G401.6 (cell line): ENCODE results near the gene LRRD1.
"Not testable (repeated sequence)": the region's sequence is repeated elsewhere in the genome, so short reads cannot be mapped to it uniquely, and the experiment has no call there.

Source experiments
- FAIRE-seq: peaks from 2 replicates; lab custom pipeline; 2012; peaks lifted over from hg19 to GRCh38; lab: Jason Lieb, UNC

LRRD1 gene

DNA sequence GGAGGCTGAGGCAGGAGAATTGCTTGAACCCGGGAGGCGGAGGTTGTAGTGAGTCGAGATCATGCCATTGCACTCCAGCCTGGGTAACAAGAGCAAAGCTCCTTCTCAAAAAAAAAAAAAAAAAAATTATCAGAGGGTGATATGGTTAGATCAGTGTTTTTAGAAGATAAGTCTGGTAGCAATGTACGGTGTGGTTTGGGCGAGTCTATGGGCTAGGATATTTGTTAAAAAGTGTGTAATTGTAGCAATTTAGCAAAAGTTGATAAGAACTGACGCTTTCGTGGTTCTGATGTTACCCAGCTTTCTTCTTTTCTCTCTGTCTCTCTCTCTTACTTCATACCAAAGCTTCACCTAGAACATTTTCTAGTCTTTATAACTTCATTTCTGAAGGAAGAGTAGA, 37.8 kb downstream of the LRRD1 start:
- FAIRE-seq = no peak

DNA sequence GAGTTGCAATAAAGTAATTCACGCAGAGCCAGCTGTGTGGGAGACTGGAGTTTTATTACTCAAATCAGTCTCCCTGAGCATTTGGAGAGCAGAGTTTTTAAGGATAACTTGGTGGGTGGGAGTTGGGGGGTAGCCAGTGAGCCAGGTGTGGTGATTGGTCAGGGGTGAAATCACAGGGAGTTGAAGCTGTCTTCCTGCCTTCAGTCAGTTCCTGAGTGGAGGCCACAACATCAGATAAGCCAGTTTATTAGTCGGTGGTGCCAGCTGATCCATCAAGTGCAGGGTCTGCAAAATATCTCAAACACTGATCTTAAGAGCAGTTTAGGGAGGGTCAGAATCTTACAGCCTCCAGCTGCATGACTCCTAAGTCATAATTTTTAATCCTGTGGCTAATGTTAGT, 41.4 kb downstream of the LRRD1 start:
- FAIRE-seq = no peak

DNA sequence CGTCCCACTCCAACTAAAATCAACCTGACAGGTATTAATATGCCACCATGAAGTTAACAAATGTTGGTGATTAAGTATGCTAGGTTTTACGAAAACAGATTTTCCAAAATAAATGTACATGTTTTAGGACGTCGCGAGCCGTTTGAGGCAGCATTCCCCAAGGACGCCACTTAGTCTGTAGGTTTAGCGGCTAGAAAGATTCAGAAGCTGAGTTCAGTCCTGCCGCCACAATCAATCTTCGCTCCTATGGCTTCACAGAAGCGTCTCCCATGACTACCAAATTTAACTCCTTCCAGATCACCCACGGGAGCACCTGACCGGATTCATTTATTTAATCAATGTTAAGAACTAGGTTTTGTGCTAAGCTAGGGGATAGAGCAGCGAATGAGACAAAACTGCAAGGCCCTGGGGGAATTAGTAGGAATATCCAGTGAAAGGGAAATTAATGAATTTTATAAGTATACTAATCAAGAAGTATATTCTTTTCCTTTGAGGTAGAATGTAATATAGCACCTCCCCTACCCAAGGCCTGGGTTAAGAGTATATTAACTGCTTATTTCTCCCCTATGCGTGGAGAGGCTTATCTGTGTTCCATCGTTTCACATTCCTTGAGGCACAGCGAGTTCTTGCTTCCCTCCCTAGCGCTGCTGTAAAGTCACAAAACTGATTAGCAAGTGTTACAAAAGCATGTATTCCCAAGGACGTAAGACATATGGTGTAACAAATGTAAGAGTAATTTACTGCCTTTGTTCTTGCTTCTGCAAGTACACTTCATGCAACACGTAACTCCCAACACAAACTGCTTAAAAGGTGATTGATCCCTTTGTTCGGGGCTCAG, 43.7 kb downstream of the LRRD1 start:
- no peak for FAIRE-seq

DNA sequence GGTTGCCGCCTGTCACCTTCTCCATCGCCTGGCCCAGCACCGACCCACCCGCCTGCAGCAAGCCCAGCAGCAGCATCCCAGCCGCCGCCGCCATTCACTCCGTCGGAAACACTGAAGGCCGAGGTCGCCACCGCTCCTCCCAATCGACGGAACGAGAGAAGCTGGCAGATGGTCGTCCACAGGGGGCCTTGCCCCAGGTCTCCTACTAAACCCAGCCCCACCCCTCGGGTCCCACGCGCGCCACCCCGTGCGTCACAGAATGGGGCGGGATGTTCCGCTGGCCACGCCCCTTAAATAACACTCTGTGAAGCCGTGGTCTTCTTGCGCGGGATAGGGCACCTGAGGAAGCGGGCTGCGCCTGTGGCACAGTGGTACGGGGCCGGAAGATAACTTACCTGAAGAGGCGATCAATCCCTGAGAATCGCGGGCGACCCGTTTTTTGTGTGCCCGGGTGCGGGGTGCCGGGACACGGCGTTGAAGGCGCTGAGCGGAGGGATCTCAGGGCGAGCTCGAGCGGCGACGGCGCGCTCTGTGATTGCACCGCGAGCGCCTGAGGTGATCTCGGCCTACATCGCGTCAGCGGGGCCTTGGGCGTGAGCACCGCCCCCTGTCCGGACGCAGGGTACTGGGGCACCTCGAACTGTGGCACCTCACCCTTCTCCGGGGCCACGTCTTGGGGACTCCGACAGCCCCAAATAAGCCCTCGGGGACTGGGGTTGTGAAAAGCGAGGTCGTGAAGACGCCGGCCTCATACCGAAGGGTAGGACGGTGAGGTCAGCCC, 44.5 kb downstream of the LRRD1 start, which contains the start of gene CYP51A1:
CYP51A1 (minus strand) TSS at position 207 of the 781 bp plus-strand sequence; CDS start at position 94, 113 bp downstream.
- no peak for FAIRE-seq

DNA sequence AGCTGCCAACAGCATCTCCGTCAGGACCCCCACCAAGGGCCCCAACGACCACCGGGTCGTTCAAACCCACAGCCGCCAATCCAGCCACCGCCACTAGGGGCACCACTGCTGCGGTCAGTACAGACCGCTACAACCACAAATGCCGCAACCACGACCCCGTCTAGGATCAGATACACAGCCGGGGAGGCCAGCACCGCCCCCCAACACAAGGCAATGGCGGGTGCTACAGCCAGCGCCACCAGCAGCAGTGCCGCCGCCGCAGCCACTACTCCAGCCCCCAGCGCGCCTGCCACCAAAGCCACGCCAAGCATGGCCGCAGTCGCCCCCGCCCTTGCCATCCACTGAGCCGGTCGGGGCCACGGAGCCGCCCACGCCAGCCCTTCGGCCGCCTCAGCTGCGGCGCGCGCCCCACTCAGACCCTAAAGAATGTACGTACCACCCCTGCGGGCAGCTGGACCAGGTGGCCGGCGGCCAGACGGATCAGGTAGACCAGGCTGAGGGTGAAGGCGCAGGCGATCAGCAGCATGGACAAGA, 45.1 kb downstream of the LRRD1 start:
- no peak for FAIRE-seq

DNA sequence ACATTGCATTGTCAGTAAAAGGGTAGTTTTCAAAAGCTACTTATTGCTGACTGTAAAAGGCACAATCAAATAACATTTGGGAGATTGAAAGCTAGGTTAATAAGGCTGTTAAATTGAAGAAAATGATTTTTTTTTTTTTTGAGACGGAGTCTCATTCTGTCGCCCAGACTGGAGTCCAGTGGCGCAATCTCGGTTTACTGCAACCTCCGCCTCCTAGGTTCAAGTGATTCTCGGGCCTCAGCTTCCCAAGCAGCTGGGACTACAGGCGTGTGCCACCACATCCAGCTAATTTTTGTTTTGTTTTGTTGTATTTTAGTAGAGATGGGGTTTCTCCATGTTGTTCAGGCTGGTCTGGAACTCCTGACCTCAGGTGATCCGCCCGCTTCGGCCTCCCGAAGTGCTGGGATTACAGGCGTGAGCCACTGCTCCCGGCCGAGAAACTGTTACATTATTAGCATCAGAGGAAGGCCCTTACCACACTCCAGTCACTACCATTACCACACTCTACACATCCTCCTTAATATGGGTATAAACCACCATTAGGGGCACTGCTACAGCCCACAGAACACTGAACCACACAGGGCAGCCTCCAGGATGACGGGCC, 45.7 kb downstream of the LRRD1 start:
- FAIRE-seq = no peak

DNA sequence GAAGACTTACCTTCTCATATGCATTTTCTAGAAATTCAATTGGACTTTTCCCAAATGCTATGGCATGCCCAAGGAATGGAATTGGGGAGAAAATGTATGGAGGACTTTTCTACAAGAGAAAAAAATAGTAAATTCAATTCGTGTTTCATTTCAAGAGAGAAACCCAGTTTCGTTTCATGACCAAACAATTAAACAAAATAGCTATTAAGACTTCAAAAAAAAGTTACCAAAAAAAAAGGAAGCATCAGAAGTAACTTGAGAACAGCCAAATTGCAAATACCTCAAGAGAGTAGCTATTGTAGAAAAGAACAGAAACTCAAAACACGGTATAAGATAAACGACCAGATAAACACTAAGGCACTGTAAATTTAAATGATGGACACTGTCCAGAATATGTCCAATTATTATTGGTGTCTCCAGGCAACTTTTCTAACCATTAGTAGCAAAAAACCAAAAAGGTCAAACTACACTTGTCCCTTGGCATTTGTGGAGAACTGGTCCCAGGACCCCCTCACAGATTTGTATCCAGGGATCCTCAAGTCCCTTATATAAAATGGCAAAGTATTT, 47.1 kb downstream of the LRRD1 start:
- FAIRE-seq = no peak

DNA sequence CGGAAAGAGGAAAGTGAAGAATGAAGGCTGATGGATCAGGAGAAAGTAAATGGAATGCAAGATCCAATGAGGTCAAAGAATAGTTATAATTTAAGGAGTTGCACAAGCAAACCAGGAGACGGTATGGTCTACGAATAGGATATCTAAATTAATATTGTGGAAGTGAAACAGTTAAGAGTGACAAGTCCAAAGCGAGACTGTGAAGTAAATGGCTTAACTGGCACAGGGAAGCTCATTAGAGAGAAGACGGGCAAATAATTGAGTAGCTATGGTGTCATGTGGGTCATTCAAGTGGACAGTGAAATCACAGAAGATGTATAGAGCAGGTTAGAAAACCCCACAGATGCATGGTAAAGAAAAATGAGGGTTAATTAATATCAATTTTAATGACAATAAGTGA, 47.8 kb downstream of the LRRD1 start:
- FAIRE-seq = no peak

DNA sequence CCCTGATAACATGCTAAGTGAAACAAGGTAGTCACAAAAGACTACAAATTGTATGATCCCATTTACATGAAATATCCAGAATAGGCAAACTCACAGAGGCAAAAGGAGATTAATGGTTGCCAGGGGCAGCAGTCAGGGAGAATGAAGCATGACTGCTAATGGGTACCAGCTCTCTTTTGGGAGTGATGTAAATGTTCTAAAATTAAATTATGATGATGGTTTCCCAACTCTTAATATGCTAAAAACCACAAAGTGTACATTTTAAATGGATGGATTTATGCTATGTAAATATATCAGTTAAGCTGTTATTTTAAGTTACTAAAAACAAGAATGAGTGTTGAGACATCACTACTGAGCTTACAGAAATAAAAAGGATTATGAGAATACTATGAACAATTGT, 57.3 kb downstream of the LRRD1 start:
- no peak for FAIRE-seq

DNA sequence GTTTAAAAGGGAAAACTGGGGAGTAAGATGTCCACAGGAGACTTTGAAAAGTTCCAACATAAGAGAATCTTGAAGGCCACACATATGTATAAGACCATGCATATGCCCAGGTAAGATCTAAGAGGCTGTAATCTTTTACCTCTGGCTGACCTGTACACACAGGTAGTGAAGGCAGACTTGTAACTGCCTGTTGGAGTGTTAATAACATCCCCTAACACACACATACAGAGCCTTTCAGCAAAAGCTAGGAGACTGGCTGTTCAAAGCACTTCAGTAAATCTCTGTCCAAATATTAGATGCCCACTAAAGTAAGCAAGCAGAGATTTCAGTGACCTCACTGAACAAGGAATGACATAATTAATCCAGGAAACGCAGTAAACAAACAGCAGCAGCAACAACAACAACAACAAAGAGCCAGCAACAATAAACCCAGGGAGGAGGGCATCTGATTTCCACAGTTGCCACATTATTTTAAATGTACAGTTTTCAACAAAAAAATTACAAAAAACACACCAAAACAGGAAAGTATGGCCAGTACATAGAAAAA, 59.7 kb downstream of the LRRD1 start:
- no peak for FAIRE-seq

DNA sequence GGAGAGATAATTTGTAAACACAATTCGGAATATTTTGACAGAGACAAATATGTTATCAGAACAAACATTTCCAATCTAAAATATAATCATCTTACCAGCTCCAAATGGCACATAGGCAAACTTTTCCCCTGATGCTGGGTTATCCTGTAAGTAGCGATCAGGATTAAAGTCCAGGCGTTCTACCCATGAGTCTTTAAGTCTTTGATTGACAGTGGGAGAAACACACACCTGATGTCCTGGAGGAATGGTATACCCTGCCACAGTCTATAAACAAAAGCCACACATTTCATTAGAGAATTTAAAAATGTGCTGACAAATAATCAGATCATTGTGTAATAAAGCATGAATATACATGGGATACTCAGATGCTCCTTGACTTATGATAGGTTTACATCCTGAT, 62.0 kb downstream of the LRRD1 start:
- no peak for FAIRE-seq

DNA sequence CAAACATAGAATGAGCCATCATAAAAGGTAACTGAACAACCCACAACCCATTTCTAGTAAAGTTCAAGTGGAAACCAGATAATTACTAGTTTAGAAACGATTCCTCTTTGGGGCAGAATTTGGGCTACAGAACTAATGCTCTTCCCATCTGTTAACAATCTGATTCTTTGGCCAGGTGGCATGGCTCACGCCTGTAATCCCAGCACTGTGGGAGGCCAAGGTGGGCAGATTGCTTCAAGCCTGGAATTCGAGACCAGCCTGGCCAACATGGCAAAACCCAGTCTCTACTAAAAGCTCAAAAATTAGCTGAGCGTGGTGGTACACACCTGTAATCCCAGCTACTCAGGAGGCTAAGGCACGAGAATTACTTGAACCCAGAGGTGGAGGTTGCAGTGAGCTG, 63.1 kb downstream of the LRRD1 start:
- FAIRE-seq = no peak

DNA sequence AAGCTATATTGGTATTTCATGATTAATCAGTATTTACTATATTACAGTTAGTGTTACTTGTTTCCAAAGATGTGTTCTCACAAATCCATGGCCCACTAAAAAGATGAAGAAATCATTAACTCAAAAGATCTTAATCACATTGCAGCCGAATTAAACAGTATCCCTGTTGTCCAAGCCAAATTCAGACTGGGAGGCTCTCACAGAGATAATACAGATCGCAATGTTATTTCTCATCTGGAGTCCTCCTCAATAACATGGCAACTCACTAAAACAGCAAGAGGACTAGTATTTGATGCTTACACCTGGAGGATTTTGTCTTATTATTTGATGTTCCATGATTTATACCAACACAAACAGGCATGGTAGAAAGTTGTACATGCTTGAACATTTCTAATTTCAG, 68.1 kb downstream of the LRRD1 start:
- no peak for FAIRE-seq

DNA sequence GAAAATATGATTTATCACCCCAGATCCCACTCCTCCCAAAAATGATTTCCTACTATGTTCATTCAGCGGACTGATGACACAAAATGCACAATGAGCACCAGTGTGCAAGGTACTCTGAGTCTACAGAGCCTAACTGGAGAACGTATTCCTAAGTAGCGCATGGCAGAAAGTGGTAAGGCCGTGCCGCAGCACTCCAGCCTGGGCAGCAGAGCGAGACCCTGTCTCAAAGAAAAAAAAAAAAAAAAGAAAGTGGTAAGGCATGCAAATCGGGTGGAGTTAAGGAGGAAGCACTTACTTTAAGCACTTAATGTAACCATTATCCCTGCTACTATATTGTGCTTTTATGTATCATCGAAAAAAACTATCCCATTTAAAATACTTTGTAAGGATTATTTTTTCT, 70.1 kb downstream of the LRRD1 start:
- FAIRE-seq = no peak

DNA sequence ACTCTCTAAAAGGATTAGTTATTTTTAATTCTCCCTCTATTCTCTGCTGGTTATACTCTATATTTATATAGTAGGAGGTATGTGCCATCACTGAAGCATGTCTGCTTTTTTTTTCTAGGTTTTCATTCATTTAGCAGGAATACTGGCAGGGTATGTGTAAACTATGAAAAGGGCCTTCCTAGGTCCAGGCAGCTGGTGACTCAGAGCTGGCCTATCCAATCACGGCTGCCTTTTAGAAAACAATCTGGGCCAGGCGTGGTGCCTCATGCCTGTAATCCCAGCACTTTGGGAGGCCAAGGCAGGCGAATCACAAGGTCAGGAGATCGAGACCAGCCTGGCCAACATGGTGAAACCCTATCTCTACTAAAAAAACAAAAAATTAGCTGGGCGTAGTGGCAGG, 76.1 kb downstream of the LRRD1 start:
- FAIRE-seq = not testable (repeated sequence)

DNA sequence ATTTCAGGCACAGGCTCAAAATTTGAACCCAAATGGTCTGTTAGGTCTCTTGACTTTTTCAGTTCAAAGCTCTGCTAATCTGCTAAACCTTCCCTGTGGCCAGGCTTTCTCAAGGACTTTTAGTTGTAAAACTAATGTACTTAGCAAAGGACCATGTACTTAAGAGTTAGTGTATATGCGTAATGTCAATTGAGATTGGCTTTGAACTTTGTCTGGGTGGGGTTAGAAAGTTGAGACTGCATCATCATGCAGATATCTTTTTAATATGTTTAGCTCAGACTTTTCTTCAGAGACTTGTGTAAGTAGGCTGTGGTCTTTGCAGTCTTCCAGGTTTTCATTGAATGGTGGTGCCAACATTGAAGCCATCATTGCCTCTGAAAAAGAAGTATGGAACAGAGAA, 78.4 kb downstream of the LRRD1 start:
- no peak for FAIRE-seq

DNA sequence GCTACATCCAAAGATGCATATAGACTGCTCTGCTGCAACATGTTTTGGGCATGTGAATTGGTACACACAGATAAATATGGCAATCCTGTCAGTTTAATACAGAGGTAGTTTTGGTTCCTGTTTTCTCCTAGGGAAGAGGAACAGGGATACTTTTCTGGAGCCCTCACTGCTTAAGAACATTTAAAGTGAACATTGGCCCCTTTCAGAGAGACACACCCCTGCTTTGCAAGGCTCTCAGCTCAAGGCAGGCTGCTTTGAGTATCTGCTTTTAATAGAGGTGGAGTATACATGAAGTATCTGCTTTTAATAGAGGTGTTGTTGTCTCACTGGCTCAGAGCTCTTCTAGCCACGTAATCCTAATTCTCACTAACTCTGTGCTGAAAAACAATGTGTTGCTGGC, 83.6 kb downstream of the LRRD1 start:
- no peak for FAIRE-seq
